NOMO-1 (cell line): ENCODE data around the gene OSBPL10.

Source experiments
- DNase-seq, 2 experiments: peaks; one replicate each; lab custom pipeline; 2025; ENCODE audit not compliant: unreplicated experiment in 2 of 2; lab: John Stamatoyannopoulos, UW

Gene OSBPL10

GRCh38 chr3:31927811-31928210, 53.3 kb downstream of the OSBPL10 start:
- DNase-seq: no peak

- DNase-seq: no peak
Observed at GRCh38 chr3:31926543-31926942, 54.5 kb downstream of the OSBPL10 start.

GRCh38 chr3:31925271-31925630, 55.8 kb downstream of the OSBPL10 start:
- DNase-seq: no peak

GRCh38 chr3:31924610-31925270, 56.3 kb downstream of the OSBPL10 start:
- DNase-seq: no peak

GRCh38 chr3:31922962-31923361, 58.1 kb downstream of the OSBPL10 start:
- no peak for DNase-seq

- no peak for DNase-seq
Observed at GRCh38 chr3:31921837-31922236, 59.2 kb downstream of the OSBPL10 start.

GRCh38 chr3:31920310-31920709, 60.8 kb downstream of the OSBPL10 start:
- no peak for DNase-seq

- DNase-seq: no peak
Observed at GRCh38 chr3:31919528-31919927, 61.5 kb downstream of the OSBPL10 start.

- DNase-seq: no peak
Observed at GRCh38 chr3:31918179-31919150, 62.6 kb downstream of the OSBPL10 start.

GRCh38 chr3:31917303-31918005, 63.6 kb downstream of the OSBPL10 start:
- DNase-seq: no peak

GRCh38 chr3:31911643-31912042, 69.4 kb downstream of the OSBPL10 start:
- no peak for DNase-seq

- DNase-seq: no peak
Observed at GRCh38 chr3:31911124-31911523, 69.9 kb downstream of the OSBPL10 start.

GRCh38 chr3:31909455-31909854, 71.6 kb downstream of the OSBPL10 start:
- DNase-seq: no peak

- DNase-seq: no peak
Observed at GRCh38 chr3:31908391-31909097, 72.5 kb downstream of the OSBPL10 start.

- DNase-seq: no peak
Observed at GRCh38 chr3:31906182-31906581, 74.9 kb downstream of the OSBPL10 start.

GRCh38 chr3:31903686-31904431, 77.2 kb downstream of the OSBPL10 start:
- no peak for DNase-seq

- no peak for DNase-seq
Observed at GRCh38 chr3:31900583-31900982, 80.5 kb downstream of the OSBPL10 start.

GRCh38 chr3:31896648-31897433, 84.2 kb downstream of the OSBPL10 start:
- no peak for DNase-seq

GRCh38 chr3:31896026-31896425, 85.0 kb downstream of the OSBPL10 start:
- DNase-seq: no peak
